ENCODE results near the gene ZNF132. TPM values are rescaled to one million over a fixed set of nuclear protein-coding genes. Genes with fewer than 3 reads are reported as not detected.

The ZNF132 gene
- total RNA-seq, 2 donors from 2014 or later = 2.6 to 5.8 TPM

DNA sequence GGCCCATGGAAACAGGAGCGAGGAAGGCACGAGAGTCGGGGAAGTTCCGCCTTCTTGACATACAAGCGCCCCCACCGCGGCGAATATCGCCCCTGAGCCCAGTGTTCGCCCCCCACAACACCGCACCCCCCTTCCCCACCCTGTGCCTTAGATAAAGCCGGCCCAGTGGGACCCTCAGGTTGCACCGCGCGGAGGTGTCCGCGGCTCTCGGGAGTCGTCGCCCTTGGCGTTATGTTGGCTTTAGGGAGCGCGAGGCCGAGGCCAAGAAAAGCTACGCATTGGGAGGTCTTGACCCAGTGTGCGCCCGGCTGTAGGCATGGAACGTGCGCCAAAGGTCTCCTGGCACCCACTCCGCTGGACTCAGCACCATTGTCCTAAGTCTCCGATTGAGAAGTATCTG, 603 bp upstream of the ZNF132 start:
- TF ChIP-seq, protein P1, sequence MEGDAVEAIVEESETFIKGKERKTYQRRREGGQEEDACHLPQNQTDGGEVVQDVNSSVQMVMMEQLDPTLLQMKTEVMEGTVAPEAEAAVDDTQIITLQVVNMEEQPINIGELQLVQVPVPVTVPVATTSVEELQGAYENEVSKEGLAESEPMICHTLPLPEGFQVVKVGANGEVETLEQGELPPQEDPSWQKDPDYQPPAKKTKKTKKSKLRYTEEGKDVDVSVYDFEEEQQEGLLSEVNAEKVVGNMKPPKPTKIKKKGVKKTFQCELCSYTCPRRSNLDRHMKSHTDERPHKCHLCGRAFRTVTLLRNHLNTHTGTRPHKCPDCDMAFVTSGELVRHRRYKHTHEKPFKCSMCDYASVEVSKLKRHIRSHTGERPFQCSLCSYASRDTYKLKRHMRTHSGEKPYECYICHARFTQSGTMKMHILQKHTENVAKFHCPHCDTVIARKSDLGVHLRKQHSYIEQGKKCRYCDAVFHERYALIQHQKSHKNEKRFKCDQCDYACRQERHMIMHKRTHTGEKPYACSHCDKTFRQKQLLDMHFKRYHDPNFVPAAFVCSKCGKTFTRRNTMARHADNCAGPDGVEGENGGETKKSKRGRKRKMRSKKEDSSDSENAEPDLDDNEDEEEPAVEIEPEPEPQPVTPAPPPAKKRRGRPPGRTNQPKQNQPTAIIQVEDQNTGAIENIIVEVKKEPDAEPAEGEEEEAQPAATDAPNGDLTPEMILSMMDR (IDR thresholded peaks at IDR 0.05) = no peak
- no peaks in the 10 kb centered on the region for H3K9me3 ChIP-seq
- intact Hi-C loops (cut with DNase I) = no loop called here
- H3K27ac ChIP-seq = peak overlapping the region; percentile 65
- H3K4me1 ChIP-seq = peaks cover 5% of the 10 kb centered on the region
- DNase-seq = no peak
- H3K27me3 ChIP-seq = no peaks in the 10 kb centered on the region
- H3K9ac ChIP-seq (ENCODE audit: low read depth in 2 of 2, low read length in 2 of 2) = peak overlapping the region in 1 of 2 donors; percentile 30
- H3K4me3 ChIP-seq = peak overlapping the region; percentile 72
- H3K36me3 ChIP-seq = no peaks in the 10 kb centered on the region

- peaks cover 22% of the 10 kb centered on the region for H3K9me3 ChIP-seq
- H3K27ac ChIP-seq = no peak overlapping the region
Measured at GRCh38 chr19:58434217-58434616, 5.7 kb downstream of the ZNF132 start.

DNA sequence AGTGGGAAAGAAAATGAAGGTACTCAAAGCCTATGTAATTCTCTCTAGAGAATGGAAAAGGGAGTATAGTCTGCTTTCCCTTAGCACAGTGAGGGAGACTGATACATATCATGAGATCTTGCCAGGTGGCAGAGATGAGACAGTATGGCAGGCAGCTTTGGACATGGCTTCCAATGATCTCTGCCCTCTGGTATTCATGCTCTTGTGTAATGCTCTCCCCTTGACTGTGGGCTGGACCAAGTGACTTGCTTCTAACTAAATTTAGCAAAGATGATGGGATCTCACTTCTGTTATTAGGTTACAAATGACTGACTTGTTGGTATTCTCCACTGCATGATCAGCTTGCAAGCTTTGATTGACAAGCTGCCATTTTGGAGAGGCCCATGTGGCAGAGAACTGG, 10.2 kb downstream of the ZNF132 start:
- no peak for DNase-seq
- peaks cover 8% of the 10 kb centered on the region for H3K36me3 ChIP-seq
- no peak overlapping the region for H3K27ac ChIP-seq
- no peaks in the 10 kb centered on the region for H3K27me3 ChIP-seq
- peaks cover 20% of the 10 kb centered on the region for H3K9me3 ChIP-seq
- no peaks in the 10 kb centered on the region for H3K4me1 ChIP-seq
- TF ChIP-seq, protein P1 (IDR thresholded peaks at IDR 0.05) = no peak
- no peak overlapping the region for H3K9ac ChIP-seq (ENCODE audit: low read depth in 2 of 2, low read length in 2 of 2)
- no peak overlapping the region for H3K4me3 ChIP-seq
- intact Hi-C loops (cut with DNase I) = no loop called here

More at GRCh38 chr19:58434217-58434616, 5.7 kb downstream of the ZNF132 start:
- Histone ChIP-seq H3K9ac (ENCODE audit: low read depth in 2 of 2, low read length in 2 of 2) (no peak overlapping the region), H3K4me1 (no peaks in the 10 kb centered on the region), H3K4me3 (no peak overlapping the region), H3K36me3 (peaks cover 12% of the 10 kb centered on the region), H3K27me3 (no peaks in the 10 kb centered on the region)
- DNase-seq = no peak
- TF ChIP-seq, protein P1 (IDR thresholded peaks at IDR 0.05) = no peak
- intact Hi-C loops (cut with DNase I) = no loop called here

DNA sequence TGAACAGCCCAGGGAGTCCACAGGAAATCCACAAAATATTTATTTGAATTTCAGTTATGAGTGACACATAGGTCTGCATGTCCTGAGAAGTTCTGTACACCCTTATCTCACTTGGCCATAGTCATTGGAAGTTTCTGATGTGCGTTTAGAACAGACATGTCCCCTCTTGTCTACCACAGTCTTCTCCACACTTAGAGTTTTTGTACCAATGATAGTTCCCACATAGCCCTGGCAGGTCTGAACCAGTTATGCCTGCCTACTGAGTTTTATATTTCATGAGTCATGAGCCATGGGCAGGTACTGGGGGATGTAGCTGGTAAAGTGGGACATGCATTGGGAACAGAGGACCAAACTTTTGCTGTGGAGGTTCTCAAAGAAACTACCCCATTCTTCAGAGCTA, 11.3 kb downstream of the ZNF132 start:
- TF ChIP-seq, protein P1 (IDR thresholded peaks at IDR 0.05) = no peak
- Histone ChIP-seq H3K9me3 (peaks cover 12% of the 10 kb centered on the region), H3K4me1 (no peaks in the 10 kb centered on the region), H3K27ac (no peak overlapping the region), H3K27me3 (no peaks in the 10 kb centered on the region), H3K36me3 (peaks cover 4% of the 10 kb centered on the region), H3K4me3 (no peak overlapping the region), H3K9ac (ENCODE audit: low read depth in 2 of 2, low read length in 2 of 2) (no peak overlapping the region)
- intact Hi-C loops (cut with DNase I) = no loop called here
- no peak for DNase-seq

- H3K27ac ChIP-seq = no peak overlapping the region
- H3K4me3 ChIP-seq = no peak overlapping the region
- DNase-seq = no peak
- H3K36me3 ChIP-seq = peaks cover 11% of the 10 kb centered on the region
- no peaks in the 10 kb centered on the region for H3K27me3 ChIP-seq
- H3K9ac ChIP-seq (ENCODE audit: low read depth in 2 of 2, low read length in 2 of 2) = no peak overlapping the region
- TF ChIP-seq, protein P1 (IDR thresholded peaks at IDR 0.05) = no peak
- no peaks in the 10 kb centered on the region for H3K4me1 ChIP-seq
- intact Hi-C loops (cut with DNase I) = no loop called here
- no peaks in the 10 kb centered on the region for H3K9me3 ChIP-seq
Measured at GRCh38 chr19:58417071-58417470, 22.9 kb downstream of the ZNF132 start.
